C4-2B (cell line): ENCODE results near the gene PRKCD.

ENCODE experiments used
- H3K27ac ChIP-seq: fragments of 450-650 bp; 2 replicates; pipeline ENCODE4 v1.5.1; 2017
- CTCF ChIP-seq: fragments of 450-650 bp; conservative IDR thresholded peaks from 2 replicates; pipeline ENCODE4 v1.5.1; 2017; ENCODE audit warnings: mild to moderate bottlenecking
- ZFX ChIP-seq: fragments of 450-650 bp; IDR thresholded peaks from 2 replicates; pipeline ENCODE4 v1.6.1; 2017

The PRKCD gene

DNA sequence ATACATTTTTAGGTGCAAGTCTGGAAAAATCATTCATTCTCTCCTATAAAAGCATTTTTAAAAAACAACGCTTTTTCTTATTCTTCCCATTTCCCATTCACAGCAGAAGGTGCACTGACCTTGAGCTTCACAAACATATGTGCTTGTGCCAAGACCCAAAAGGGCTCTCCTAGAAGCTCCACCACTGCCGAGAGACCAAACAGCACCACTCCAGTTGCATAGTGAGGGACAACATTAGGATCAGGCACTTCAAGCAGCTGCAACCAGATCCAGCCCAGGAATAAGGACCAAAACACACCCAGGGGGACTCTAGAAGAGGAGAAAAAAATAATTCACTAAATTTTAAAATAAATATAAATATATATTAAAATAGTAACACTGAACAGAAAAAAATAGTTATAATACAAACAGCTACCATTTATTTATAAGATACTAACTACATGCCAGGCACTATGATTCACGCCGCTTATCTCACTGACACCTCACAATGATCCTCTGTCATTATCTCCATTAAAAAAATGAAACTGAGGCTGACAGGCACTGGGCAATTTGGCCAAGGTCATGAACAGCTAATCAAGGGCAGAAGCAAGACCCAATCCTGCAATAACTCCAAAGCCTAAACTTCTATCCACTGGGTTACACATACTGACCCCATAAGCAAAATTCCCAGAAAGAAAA is 38.6 kb upstream of the PRKCD start:
- H3K27ac ChIP-seq: no peak overlapping the region
- TF ChIP-seq CTCF (no peak), ZFX (no peak)

GRCh38 chr3:53122933-53123305 is 38.1 kb upstream of the PRKCD start:
- H3K27ac ChIP-seq: no peak overlapping the region
- TF ChIP-seq ZFX (no peak), CTCF (no peak)

DNA sequence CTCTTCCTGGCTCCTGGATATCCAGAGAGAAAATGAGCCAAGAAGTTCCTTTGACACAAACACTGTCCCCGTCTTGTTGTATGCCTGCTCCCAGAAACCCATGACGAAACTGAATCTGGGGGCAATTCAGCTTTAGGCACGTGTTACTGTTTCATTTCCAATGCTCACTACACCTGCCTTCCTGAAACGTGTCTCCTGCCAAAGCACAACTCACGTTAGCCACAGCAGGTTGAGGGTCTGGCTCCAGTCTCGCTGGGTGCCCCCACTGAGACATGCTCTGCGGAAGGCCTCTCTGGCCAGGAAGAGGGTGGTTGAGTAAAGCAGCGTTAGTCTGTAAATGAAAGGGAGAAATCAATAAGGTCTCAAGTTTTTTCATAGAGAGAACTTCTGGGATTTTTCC is 37.5 kb upstream of the PRKCD start:
- TF ChIP-seq ZFX (no peak), CTCF (no peak)
- H3K27ac ChIP-seq: no peak overlapping the region

GRCh38 chr3:53123953-53124352 is 37.1 kb upstream of the PRKCD start:
- no peak for TF ChIP-seq ZFX
- TF ChIP-seq CTCF: no peak
- H3K27ac ChIP-seq: no peak overlapping the region

- no peak overlapping the region for H3K27ac ChIP-seq
- TF ChIP-seq ZFX (no peak), CTCF (no peak)
Observed at GRCh38 chr3:53126601-53127000, 34.4 kb upstream of the PRKCD start.

- H3K27ac ChIP-seq: peak overlapping the region; percentile 98; the same call in 1 of the 2 replicates
- TF ChIP-seq CTCF (no peak), ZFX (no peak)
Observed at GRCh38 chr3:53129344-53129743, 31.7 kb upstream of the PRKCD start.

- peak within 1 kb of the TSS; percentile 98 for H3K27ac ChIP-seq
- peak; percentile 57 for TF ChIP-seq ZFX
- no peak for TF ChIP-seq CTCF
Observed at GRCh38 chr3:53130179-53131061, 30.6 kb upstream of the PRKCD start, which contains the start of gene RFT1. Gene RFT1, minus strand, starts transcription at chr3:53130435. Its CDS starts 35 bp downstream, at chr3:53130400.
